Measurements from ENCODE around the gene NEDD4L.

DNA sequence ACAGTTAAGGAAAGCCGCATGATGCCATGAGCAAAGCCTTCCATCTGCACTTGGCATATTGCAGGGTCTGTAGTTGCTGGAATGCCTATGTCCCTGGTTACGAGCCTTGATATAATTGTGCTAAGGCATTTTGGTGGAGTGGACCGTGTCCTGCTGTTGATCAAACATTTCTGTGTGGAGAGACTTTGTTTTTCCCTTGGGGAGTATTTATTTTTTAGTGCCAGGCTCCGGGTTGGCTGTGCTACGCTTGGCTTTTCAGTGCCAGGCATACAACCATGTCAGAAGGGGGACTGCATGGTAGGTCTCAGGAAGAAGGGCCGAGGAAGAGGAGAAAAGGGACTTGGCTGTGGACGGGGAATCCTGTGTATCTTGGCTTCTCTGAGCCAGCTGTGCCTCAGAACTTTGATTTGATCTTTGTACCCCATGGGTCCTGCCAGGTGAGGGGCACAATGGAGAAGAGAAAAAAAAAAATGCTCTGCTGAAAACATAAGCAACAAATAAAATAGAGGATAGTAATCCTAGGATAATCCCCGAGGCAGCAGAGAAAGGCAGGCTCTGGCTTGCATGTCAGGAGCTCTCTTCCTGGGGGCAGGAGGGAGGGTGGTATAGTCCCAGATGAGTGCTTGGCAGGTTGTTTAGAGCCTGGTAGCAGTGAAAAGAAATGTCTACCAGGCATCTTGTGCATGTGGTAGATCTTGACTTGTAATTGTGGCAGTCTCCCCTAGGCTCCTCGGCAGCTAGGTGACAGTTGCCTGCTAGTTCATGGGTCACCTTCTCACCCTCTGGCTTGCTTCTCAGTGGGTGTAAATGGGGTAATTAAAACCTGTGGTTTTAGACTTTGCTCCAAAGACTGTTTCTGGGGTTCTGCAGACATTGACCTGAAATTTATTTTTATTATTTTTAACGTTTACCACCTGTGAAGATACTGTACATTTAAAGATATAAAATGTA, 233.0 kb downstream of the NEDD4L start:
- TF ChIP-seq, protein P1, sequence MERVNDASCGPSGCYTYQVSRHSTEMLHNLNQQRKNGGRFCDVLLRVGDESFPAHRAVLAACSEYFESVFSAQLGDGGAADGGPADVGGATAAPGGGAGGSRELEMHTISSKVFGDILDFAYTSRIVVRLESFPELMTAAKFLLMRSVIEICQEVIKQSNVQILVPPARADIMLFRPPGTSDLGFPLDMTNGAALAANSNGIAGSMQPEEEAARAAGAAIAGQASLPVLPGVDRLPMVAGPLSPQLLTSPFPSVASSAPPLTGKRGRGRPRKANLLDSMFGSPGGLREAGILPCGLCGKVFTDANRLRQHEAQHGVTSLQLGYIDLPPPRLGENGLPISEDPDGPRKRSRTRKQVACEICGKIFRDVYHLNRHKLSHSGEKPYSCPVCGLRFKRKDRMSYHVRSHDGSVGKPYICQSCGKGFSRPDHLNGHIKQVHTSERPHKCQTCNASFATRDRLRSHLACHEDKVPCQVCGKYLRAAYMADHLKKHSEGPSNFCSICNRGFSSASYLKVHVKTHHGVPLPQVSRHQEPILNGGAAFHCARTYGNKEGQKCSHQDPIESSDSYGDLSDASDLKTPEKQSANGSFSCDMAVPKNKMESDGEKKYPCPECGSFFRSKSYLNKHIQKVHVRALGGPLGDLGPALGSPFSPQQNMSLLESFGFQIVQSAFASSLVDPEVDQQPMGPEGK (CRISPR knock-in tag; IDR thresholded peaks at IDR 0.05; ENCODE audit: borderline replicate concordance), result no peak
- TF ChIP-seq ZNF565 (CRISPR knock-in tag; conservative IDR thresholded peaks at IDR 0.05; ENCODE audit: low read depth) (no peak), ISL1 (CRISPR knock-in tag; IDR thresholded peaks at IDR 0.05) (no peak), ZNF70 (CRISPR knock-in tag; IDR thresholded peaks at IDR 0.05) (no peak)
